ENCODE data around the gene CAMK1G.

CAMK1G gene

GRCh38 chr1:209565759-209566678, 17.5 kb upstream of the CAMK1G start:
- DNase-seq, result peak; percentile 86 to 91

GRCh38 chr1:209567698-209568175, 15.8 kb upstream of the CAMK1G start:
- DNase-seq, result no peak

GRCh38 chr1:209569455-209570207, 13.9 kb upstream of the CAMK1G start:
- DNase-seq, result peak; percentile 86 to 89

GRCh38 chr1:209570743-209571142, 12.8 kb upstream of the CAMK1G start:
- DNase-seq, result no peak

- DNase-seq, result peak; percentile 80 to 81
Observed at GRCh38 chr1:209576392-209577197, 6.9 kb upstream of the CAMK1G start.

- no peak for DNase-seq
Observed at GRCh38 chr1:209577346-209577745, 6.2 kb upstream of the CAMK1G start.

GRCh38 chr1:209580577-209580976, 2.9 kb upstream of the CAMK1G start:
- no peak for DNase-seq

- DNase-seq, result no peak
Observed at GRCh38 chr1:209584231-209584672, 738 bp downstream of the CAMK1G start.

GRCh38 chr1:209585197-209585596, 1.7 kb downstream of the CAMK1G start:
- no peak for DNase-seq

GRCh38 chr1:209585672-209586071, 2.2 kb downstream of the CAMK1G start:
- DNase-seq, result peak; percentile 39 to 61

- DNase-seq, result no peak
Observed at GRCh38 chr1:209586221-209586740, 2.8 kb downstream of the CAMK1G start.

- DNase-seq, result no peak
Observed at GRCh38 chr1:209587789-209588188, 4.3 kb downstream of the CAMK1G start.

GRCh38 chr1:209589440-209589839, 5.9 kb downstream of the CAMK1G start:
- DNase-seq, result no peak

GRCh38 chr1:209589863-209590262, 6.3 kb downstream of the CAMK1G start:
- no peak for DNase-seq

GRCh38 chr1:209590405-209590804, 6.9 kb downstream of the CAMK1G start:
- no peak for DNase-seq

GRCh38 chr1:209593747-209594146, 10.2 kb downstream of the CAMK1G start:
- DNase-seq, result no peak

GRCh38 chr1:209594440-209594839, 10.9 kb downstream of the CAMK1G start:
- no peak for DNase-seq

- DNase-seq, result no peak
Observed at GRCh38 chr1:209595028-209595427, 11.5 kb downstream of the CAMK1G start.

- no peak for DNase-seq
Observed at GRCh38 chr1:209595599-209596285, 12.2 kb downstream of the CAMK1G start.

- DNase-seq, result no peak
Observed at GRCh38 chr1:209597499-209597898, 14.0 kb downstream of the CAMK1G start.

GRCh38 chr1:209598227-209598626, 14.7 kb downstream of the CAMK1G start:
- no peak for DNase-seq

- no peak for DNase-seq
Observed at GRCh38 chr1:209600541-209600940, 17.0 kb downstream of the CAMK1G start.
